ENCODE measurements around the gene DUSP1.

GRCh38 chr5:172819569-172819968 lies 48.6 kb upstream of the DUSP1 start:
- TF ChIP-seq CTCF (IDR thresholded peaks at IDR 0.05; ENCODE audit: poor library complexity) (no peak), EZH2 (IDR thresholded peaks at IDR 0.05; ENCODE audit: borderline replicate concordance) (no peak)

Measured in hepatocyte (in vitro differentiated cells).